ENCODE results near the gene AP1B1.

Gene AP1B1

DNA sequence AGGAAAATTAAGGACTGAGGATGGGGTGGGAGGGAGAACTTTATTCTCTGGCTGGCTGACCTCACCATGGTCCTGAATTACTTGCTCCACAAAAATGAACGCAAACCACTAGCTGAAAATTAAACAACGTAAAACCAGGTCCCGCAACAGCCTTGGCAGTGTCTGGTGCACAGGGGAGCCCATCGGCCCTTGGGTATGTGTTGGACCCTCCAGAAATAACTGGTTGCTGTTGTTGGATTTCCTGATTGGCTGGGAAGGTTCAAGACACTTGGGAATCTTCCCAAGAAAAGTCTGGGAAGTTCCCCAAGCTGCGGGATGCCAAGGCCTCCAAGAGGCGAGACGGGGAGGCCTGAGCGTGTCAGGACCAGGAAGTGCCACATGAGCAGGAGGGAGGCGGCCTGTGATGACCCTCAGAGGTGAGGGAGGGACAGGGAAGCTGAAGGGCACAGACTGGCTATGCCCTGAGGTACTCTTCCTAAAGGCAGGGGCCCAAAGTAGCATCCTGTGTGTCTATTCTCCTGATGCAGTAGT is 62.5 kb downstream of the AP1B1 start:
- Histone ChIP-seq H3K79me2 (ENCODE audit: low read length) (no peaks in the 10 kb centered on the region), H3K4me1 (ENCODE audit: low read length) (no peaks in the 10 kb centered on the region), H3K4me3 (ENCODE audit: low read length) (no peak overlapping the region), H2AFZ (ENCODE audit: low read depth, low read length) (no peak overlapping the region), H3K9me3 (ENCODE audit: insufficient read depth, low read length) (no peaks in the 10 kb centered on the region), H3K9ac (ENCODE audit: low read length) (no peak overlapping the region), H3K36me3 (replicated peaks; ENCODE audit: low read depth, low read length) (peaks cover 40% of the 10 kb centered on the region), H3K4me2 (ENCODE audit: low read length) (no peak overlapping the region), H4K20me1 (ENCODE audit: insufficient read depth, low read length) (no peaks in the 10 kb centered on the region), H3K27me3 (ENCODE audit: low read depth, low read length) (no peaks in the 10 kb centered on the region), H3K27ac (ENCODE audit: low read length) (no peak overlapping the region)
- TF ChIP-seq EZH2phosphoT487 (IDR thresholded peaks at IDR 0.05; ENCODE audit: low read depth): no peak
- TF ChIP-seq, protein P1, sequence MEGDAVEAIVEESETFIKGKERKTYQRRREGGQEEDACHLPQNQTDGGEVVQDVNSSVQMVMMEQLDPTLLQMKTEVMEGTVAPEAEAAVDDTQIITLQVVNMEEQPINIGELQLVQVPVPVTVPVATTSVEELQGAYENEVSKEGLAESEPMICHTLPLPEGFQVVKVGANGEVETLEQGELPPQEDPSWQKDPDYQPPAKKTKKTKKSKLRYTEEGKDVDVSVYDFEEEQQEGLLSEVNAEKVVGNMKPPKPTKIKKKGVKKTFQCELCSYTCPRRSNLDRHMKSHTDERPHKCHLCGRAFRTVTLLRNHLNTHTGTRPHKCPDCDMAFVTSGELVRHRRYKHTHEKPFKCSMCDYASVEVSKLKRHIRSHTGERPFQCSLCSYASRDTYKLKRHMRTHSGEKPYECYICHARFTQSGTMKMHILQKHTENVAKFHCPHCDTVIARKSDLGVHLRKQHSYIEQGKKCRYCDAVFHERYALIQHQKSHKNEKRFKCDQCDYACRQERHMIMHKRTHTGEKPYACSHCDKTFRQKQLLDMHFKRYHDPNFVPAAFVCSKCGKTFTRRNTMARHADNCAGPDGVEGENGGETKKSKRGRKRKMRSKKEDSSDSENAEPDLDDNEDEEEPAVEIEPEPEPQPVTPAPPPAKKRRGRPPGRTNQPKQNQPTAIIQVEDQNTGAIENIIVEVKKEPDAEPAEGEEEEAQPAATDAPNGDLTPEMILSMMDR (IDR thresholded peaks at IDR 0.05; ENCODE audit: low read depth, low read length): no peak

- Histone ChIP-seq H3K4me1 (ENCODE audit: low read length) (no peaks in the 10 kb centered on the region), H3K27me3 (ENCODE audit: low read depth, low read length) (no peaks in the 10 kb centered on the region), H3K79me2 (ENCODE audit: low read length) (no peaks in the 10 kb centered on the region), H3K4me3 (ENCODE audit: low read length) (no peak overlapping the region), H3K9ac (ENCODE audit: low read length) (no peak overlapping the region), H3K36me3 (replicated peaks; ENCODE audit: low read depth, low read length) (peaks cover 39% of the 10 kb centered on the region), H3K9me3 (ENCODE audit: insufficient read depth, low read length) (no peaks in the 10 kb centered on the region), H3K4me2 (ENCODE audit: low read length) (no peak overlapping the region), H3K27ac (ENCODE audit: low read length) (no peak overlapping the region), H4K20me1 (ENCODE audit: insufficient read depth, low read length) (no peaks in the 10 kb centered on the region), H2AFZ (ENCODE audit: low read depth, low read length) (no peak overlapping the region)
- no peak for TF ChIP-seq EZH2phosphoT487 (IDR thresholded peaks at IDR 0.05; ENCODE audit: low read depth)
- TF ChIP-seq, protein P1 (IDR thresholded peaks at IDR 0.05; ENCODE audit: low read depth, low read length): no peak
These were observed 63.0 kb downstream of the AP1B1 start for GRCh38 chr22:29325356-29325755.

DNA sequence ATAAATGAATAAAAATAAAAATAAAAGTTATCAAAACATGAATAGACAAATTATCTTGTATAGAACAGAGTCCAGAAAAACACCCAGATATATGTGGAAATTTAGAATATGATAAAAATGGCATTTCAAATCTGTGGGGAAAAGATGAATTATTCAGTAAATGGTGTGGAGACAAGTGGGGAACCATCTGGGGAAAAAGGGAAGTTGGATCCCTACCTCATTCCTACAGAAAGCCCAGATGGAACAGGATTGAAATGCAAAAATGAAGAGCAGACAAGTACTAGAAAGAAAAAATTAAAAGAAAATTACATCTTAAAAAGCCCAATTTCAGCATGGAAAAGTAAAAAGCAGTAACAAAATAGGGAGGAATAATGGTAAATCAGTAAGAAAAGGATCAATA is 64.7 kb downstream of the AP1B1 start:
- H3K36me3 ChIP-seq (replicated peaks; ENCODE audit: low read depth, low read length): peaks cover 28% of the 10 kb centered on the region
- H3K4me2 ChIP-seq (ENCODE audit: low read length): no peak overlapping the region
- H3K9me3 ChIP-seq (ENCODE audit: insufficient read depth, low read length): no peaks in the 10 kb centered on the region
- H3K79me2 ChIP-seq (ENCODE audit: low read length): no peaks in the 10 kb centered on the region
- H3K4me1 ChIP-seq (ENCODE audit: low read length): no peaks in the 10 kb centered on the region
- no peak overlapping the region for H3K27ac ChIP-seq (ENCODE audit: low read length)
- no peak overlapping the region for H2AFZ ChIP-seq (ENCODE audit: low read depth, low read length)
- no peak overlapping the region for H3K9ac ChIP-seq (ENCODE audit: low read length)
- no peaks in the 10 kb centered on the region for H3K27me3 ChIP-seq (ENCODE audit: low read depth, low read length)
- no peak overlapping the region for H3K4me3 ChIP-seq (ENCODE audit: low read length)
- no peaks in the 10 kb centered on the region for H4K20me1 ChIP-seq (ENCODE audit: insufficient read depth, low read length)
- no peak for TF ChIP-seq EZH2phosphoT487 (IDR thresholded peaks at IDR 0.05; ENCODE audit: low read depth)
- TF ChIP-seq, protein P1 (IDR thresholded peaks at IDR 0.05; ENCODE audit: low read depth, low read length): no peak

GRCh38 chr22:29320546-29320945 is 67.8 kb downstream of the AP1B1 start:
- Histone ChIP-seq H3K4me2 (ENCODE audit: low read length) (no peak overlapping the region), H3K27me3 (ENCODE audit: low read depth, low read length) (no peaks in the 10 kb centered on the region), H3K4me1 (ENCODE audit: low read length) (no peaks in the 10 kb centered on the region), H3K9ac (ENCODE audit: low read length) (no peak overlapping the region), H3K36me3 (replicated peaks; ENCODE audit: low read depth, low read length) (peaks cover 4% of the 10 kb centered on the region), H3K4me3 (ENCODE audit: low read length) (no peak overlapping the region), H3K79me2 (ENCODE audit: low read length) (no peaks in the 10 kb centered on the region), H3K9me3 (ENCODE audit: insufficient read depth, low read length) (no peaks in the 10 kb centered on the region), H3K27ac (ENCODE audit: low read length) (no peak overlapping the region), H2AFZ (ENCODE audit: low read depth, low read length) (no peak overlapping the region), H4K20me1 (ENCODE audit: insufficient read depth, low read length) (no peaks in the 10 kb centered on the region)
- TF ChIP-seq, protein P1 (IDR thresholded peaks at IDR 0.05; ENCODE audit: low read depth, low read length): no peak

Data from OCI-LY3 (cell line).